ENCODE data around the gene HTR1B.

DNA sequence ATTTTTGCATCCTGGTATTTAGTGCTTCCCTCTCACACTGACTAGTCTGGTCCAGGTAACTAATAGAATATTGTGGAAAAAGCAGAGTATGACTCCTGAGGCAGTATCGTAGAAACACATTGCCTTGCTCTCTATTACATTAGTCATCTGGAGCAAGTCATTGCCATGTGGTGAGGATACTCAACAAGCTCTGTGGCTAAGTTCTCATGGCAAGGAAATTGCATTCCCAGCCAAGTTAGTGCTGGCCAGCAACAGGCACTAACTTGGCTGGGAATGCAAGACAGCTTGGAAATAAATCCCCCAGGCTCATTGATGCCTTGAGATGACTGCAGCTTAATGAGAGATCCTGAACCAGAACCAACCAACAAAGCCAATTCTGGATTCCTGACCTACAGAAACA lies 39.7 kb upstream of the HTR1B start:
- TF ChIP-seq CTCF (IDR thresholded peaks at IDR 0.05 in 8 of 11, conservative IDR thresholded peaks at IDR 0.05 in 3 of 11) (no peak), POLR2A (IDR thresholded peaks at IDR 0.05) (no peak)

Measured in spleen (tissue), 7 donors.